Kidney (tissue), 14 donors: Measurements from ENCODE around the gene DCTD. TPM values are rescaled to one million over a fixed set of nuclear protein-coding genes. Genes with fewer than 3 reads are reported as not detected.
A peak's percentile ranks its signal among the peaks of the same experiment; 100 is the strongest.

ENCODE experiments used
- DNase-seq, 5 donors: peaks; one replicate each; pipeline ENCODE4 v3.0.0-alpha.2; 2013 to 2020
- FAIRE-seq: peaks from 2 replicates; lab custom pipeline; 2012; peaks lifted over from hg19 to GRCh38; lab: Jason Lieb, UNC
- H3K27ac ChIP-seq, 2 donors: one replicate each; pipeline ENCODE4 v1.7.0; 2013; ENCODE audit warnings: low read depth in 2 of 2, low read length in 2 of 2, inconsistent platforms in 1 of 2
- H3K27me3 ChIP-seq: one replicate; pipeline ENCODE4 v1.7.1; 2013; ENCODE audit warnings: low read length, inconsistent platforms; ENCODE audit not compliant: control insufficient read depth, insufficient read depth
- H3K36me3 ChIP-seq, 3 donors: one replicate each; pipeline versions ENCODE4 v1.7.0 to v1.7.1; 2013; ENCODE audit warnings: low read length in 3 of 3, control low read depth in 1 of 3, inconsistent platforms in 1 of 3; ENCODE audit not compliant: insufficient read depth in 3 of 3, control insufficient read depth in 2 of 3
- H3K4me1 ChIP-seq, 3 donors: one replicate each; pipeline versions ENCODE4 v1.7.0 to v1.7.1; 2013; ENCODE audit warnings: low read length in 3 of 3, inconsistent platforms in 1 of 3, low read depth in 1 of 3; ENCODE audit not compliant: control insufficient read depth in 2 of 3, insufficient read depth in 2 of 3
- H3K4me3 ChIP-seq, 3 donors: one replicate each; pipeline versions ENCODE4 v1.7.0 to v1.8.1; 2013; ENCODE audit warnings: low read length in 3 of 3, control low read depth in 1 of 3, inconsistent platforms in 1 of 3
- H3K9ac ChIP-seq, 3 donors: one replicate each; pipeline versions ENCODE4 v1.7.0 to v1.7.1; 2013; ENCODE audit warnings: low read length in 3 of 3, control low read depth in 1 of 3, inconsistent platforms in 1 of 3
- H3K9me3 ChIP-seq, 3 donors: one replicate each; pipeline versions ENCODE4 v1.7.0 to v1.7.1; 2013; ENCODE audit warnings: low read length in 3 of 3, control low read depth in 1 of 3, inconsistent platforms in 1 of 3; ENCODE audit not compliant: control insufficient read depth in 2 of 3, insufficient read depth in 1 of 3
- intact Hi-C: fragments of 100-400 bp; cut with DNase I; formaldehyde crosslinking; loops from one replicate; pipeline ENCODE4 v1.11.1; 2022
- polyA plus RNA-seq: library from polyadenylated mRNA; stranded (reverse); fragments of 350-450 nt; fragmentation: Illumina TruSeq; extraction: RNeasy Lipid Tissue Mini Kit (QIAGEN cat#74804); gene quantifications from one replicate; pipeline ENCODE4 v1.2.3, GENCODE V29; 2014; ENCODE audit warnings: low read depth, low replicate concordance; ENCODE audit not compliant: insufficient read depth
- total RNA-seq: library from RNA; stranded (reverse); fragmentation: NEBNext Ultra II Directional; extraction: Animal tissue kit (Norgen Biotek cat#: 25700); gene quantifications from one replicate; pipeline ENCODE4 v1.2.1, GENCODE V29; 2021
- TF ChIP-seq, protein P1 (sequence below): IDR thresholded peaks from 3 replicates; pipeline ENCODE4 v1.5.1; 2012; ENCODE audit warnings: mild to moderate bottlenecking, moderate library complexity, borderline replicate concordance; ENCODE audit not compliant: insufficient read depth; ENCODE audit errors: extremely low read depth
- donor health status: control.
- donor health status: control.
- donor health status: control.
- donor health status: control.
- donor health status: control.
- donor health status: DM: yes; HTN: yes; CAD: no.
- donor health status: Normal renal cell carcinoma (clear cell type).

DCTD gene
- total and polyA plus RNA-seq, 2 donors from 2014 or later = 54.9 to 99.6 TPM

DNA sequence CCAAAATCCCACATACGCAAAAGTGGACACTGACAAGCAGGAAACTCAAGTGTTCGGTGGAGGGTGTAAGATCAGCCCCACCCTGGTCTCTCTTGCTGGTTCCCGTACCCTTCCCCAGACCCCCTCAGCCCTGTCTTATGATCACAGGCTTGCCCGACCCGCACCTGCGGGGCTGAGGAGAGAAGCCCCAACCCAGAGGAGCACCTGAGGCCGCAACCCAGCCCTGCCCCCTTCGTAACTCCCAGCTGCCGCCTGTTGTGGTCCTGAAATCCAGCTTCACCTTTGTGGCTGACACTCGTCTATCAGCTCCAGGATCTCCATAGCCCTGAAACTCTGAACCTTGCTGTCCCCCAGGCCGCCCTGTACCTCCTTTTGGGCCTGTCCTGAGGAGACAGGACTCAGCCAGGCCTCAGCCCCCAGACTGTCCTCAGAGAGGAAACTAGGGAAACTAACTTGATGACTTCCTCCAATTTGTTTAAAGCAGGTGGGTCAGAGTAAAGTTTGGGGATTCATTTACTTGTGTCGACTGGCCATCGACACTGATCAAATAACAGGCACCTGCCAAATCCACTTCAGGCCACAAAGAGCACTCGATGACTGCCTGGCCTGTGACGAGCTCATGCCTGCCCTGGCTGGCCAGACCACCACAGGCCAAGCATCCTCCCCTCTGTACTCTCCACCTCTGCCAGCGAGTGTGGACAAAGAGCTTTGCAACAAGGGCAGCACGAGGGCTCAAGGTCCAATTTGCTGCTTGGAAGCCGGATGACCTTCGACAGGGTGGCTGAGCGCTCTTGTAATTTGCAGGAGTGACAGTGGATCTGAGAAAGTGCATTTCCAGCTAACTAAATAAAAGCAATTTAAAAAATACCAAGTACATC, 19.3 kb downstream of the DCTD start:
- H3K36me3 ChIP-seq = peaks cover 0 to 18% (median 13%) of the 10 kb centered on the region in 3 donors
- intact Hi-C loops = no loop called here
- FAIRE-seq = no peak
- H3K4me1 ChIP-seq = peaks cover 2 to 9% (median 3%) of the 10 kb centered on the region in 3 donors
- H3K9me3 ChIP-seq = no peaks in the 10 kb centered on the region
- H3K9ac ChIP-seq = no peak overlapping the region
- no peaks in the 10 kb centered on the region for H3K27me3 ChIP-seq
- no peak overlapping the region for H3K4me3 ChIP-seq
- H3K27ac ChIP-seq = no peak overlapping the region
- TF ChIP-seq, protein P1, sequence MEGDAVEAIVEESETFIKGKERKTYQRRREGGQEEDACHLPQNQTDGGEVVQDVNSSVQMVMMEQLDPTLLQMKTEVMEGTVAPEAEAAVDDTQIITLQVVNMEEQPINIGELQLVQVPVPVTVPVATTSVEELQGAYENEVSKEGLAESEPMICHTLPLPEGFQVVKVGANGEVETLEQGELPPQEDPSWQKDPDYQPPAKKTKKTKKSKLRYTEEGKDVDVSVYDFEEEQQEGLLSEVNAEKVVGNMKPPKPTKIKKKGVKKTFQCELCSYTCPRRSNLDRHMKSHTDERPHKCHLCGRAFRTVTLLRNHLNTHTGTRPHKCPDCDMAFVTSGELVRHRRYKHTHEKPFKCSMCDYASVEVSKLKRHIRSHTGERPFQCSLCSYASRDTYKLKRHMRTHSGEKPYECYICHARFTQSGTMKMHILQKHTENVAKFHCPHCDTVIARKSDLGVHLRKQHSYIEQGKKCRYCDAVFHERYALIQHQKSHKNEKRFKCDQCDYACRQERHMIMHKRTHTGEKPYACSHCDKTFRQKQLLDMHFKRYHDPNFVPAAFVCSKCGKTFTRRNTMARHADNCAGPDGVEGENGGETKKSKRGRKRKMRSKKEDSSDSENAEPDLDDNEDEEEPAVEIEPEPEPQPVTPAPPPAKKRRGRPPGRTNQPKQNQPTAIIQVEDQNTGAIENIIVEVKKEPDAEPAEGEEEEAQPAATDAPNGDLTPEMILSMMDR = no peak
- DNase-seq = peak in 3 of 5 donors; percentile 25 to 54 (median 51)

DNA sequence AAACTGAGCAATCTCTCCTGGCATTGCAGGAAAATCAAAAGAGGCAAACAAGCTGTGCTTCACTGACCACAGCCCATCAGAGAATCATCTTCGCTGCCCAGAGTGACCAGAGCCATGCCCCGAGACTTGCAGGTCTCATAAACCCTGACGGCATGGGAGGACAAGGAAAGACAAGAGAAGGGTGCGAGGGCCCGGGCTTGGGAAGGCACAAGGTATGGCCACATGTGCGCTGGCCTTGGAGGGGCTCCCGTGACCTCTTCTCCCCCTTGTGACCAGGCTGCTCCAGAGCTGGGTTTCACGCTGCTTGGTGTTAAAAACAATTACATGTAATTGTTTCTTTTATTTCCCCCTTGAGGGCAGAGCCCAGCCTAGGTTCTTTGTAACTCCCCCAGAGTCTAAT, 20.8 kb downstream of the DCTD start:
- Histone ChIP-seq H3K36me3 (peaks cover 0 to 17% (median 14%) of the 10 kb centered on the region in 3 donors), H3K9me3 (no peaks in the 10 kb centered on the region), H3K27ac (no peak overlapping the region), H3K4me3 (no peak overlapping the region), H3K27me3 (no peaks in the 10 kb centered on the region), H3K9ac (no peak overlapping the region), H3K4me1 (peaks cover 2 to 9% (median 3%) of the 10 kb centered on the region in 3 donors)
- DNase-seq = peak in 1 of 5 donors; percentile 43
- FAIRE-seq = no peak
- intact Hi-C loops = no loop called here
- TF ChIP-seq, protein P1 = no peak

DNA sequence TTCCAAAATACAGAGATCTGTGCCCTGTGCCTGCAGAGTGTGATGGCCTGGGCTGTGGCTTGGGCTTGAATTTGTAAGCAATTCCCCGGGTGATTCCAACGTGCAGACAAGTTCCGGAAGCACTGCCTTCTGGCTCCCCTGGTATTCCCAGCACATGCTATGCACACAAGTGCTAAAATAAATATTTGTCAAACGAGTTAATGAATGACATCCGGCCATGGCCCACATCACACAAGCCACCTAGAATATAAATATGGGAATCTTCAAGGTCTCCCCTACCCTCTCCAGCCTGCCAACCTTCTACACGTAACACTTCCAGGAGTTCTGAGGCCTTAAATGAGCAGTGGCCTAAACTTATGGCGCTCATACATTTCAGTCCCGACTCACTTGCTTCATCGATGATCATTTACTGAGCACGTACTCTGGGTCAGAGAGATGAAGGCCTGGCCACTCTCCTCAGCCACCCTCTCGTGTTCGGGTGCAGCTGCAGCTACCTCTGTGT, 21.3 kb downstream of the DCTD start:
- Histone ChIP-seq H3K9ac (no peak overlapping the region), H3K27ac (no peak overlapping the region), H3K4me3 (no peak overlapping the region), H3K27me3 (no peaks in the 10 kb centered on the region), H3K9me3 (no peaks in the 10 kb centered on the region), H3K36me3 (peaks cover 0 to 19% (median 18%) of the 10 kb centered on the region in 3 donors), H3K4me1 (peaks cover 2 to 9% (median 3%) of the 10 kb centered on the region in 3 donors)
- DNase-seq (peak in 1 of 5 donors; percentile 21), FAIRE-seq (no peak)
- TF ChIP-seq, protein P1 = no peak
- intact Hi-C loops = no loop called here
